OCI-M2 (cell line): Measurements from ENCODE around the gene CERKL.
"Not testable (repeated sequence)": the region's sequence is repeated elsewhere in the genome, so short reads cannot be mapped to it uniquely, and the experiment has no call there.

Experiments
- DNase-seq: peaks from one replicate; lab custom pipeline; 2025; ENCODE audit not compliant: unreplicated experiment; lab: John Stamatoyannopoulos, UW

The CERKL gene, protein sequence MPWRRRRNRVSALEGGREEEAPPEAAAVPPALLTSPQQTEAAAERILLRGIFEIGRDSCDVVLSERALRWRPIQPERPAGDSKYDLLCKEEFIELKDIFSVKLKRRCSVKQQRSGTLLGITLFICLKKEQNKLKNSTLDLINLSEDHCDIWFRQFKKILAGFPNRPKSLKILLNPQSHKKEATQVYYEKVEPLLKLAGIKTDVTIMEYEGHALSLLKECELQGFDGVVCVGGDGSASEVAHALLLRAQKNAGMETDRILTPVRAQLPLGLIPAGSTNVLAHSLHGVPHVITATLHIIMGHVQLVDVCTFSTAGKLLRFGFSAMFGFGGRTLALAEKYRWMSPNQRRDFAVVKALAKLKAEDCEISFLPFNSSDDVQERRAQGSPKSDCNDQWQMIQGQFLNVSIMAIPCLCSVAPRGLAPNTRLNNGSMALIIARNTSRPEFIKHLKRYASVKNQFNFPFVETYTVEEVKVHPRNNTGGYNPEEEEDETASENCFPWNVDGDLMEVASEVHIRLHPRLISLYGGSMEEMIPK

DNA sequence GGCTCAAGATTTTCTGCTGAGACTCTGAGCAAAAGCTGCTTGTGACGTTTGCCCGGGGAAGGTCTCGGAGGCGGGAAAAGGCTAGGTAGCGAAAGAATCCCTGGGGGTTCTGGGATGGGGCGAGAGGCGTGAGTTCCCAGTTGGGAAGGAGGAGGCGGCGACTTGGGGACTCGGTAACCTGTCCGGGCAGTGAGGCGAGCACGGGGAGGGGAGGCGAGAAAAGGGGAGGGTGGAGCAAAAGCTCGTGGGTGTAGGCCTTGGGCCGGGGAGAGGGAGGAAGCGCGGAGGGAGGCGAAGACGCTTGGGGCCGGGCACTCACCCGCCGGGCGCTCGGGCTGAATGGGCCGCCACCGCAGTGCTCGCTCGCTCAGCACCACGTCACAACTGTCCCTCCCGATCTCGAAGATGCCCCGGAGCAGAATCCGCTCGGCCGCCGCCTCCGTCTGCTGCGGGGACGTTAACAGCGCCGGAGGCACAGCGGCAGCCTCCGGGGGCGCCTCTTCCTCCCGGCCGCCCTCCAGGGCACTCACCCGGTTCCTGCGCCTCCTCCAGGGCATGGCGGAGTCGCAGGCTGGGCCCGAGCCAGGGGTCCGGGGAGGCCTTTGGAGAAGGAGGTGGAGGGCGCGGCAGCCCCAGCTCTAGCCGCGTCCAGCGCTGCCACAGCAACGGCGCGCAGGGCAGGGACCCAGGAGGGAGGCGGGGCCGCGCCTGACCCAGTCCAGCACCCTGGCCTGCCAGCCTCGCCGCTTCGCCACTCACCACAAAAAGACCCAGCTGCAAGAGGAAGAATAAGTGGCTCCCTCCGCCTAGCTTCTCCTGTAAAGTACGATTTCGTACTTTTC is at the start of gene CERKL:
Gene CERKL, minus strand, starts transcription at position 656 of the 842 bp plus-strand sequence. Its CDS starts 99 bp downstream, at position 557.
- no peak for DNase-seq

DNA sequence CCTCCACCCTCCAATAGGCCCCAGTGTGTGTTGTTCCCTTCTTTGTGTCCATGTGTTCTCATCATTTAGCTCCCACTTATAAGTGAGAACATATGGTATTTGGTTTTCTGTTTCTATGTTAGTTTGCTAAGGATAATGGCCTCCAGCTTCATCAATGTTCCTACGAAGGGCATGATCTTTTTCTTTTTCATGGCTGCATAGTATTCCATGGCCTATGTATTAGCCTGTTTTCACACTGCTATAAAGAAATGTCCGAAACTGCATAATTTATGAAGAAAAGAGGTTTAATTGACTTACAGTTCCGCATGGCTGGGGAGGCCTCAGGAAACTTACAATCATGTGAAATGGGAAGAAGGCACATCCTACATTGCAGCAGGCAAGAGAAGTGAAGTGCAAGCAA is 45.6 kb upstream of the CERKL start:
- not testable (repeated sequence) for DNase-seq

- DNase-seq: no peak
Observed at GRCh38 chr2:181698223-181698622, 41.3 kb upstream of the CERKL start.

GRCh38 chr2:181697571-181697970 is 40.7 kb upstream of the CERKL start:
- no peak for DNase-seq

GRCh38 chr2:181697126-181697525 is 40.2 kb upstream of the CERKL start:
- DNase-seq: no peak

GRCh38 chr2:181694271-181694670 is 37.4 kb upstream of the CERKL start:
- DNase-seq: no peak

DNA sequence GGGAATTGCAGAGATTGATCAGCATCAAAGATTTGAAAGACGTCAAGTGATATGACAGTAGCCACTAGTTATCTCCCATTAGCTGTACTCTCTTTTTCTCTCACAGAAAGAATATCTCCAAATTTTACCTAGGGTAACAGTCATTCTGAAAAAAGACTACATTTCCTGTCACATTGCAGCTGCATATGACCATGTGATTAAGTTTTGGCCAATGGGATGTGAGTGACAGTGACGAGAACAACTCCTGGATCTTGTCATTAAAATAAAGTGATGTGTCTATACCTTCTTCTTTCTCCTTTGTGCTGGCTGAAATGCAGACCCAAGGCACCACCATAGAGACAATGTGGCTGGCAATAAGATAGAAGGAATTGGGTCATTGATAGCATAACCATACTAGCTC is 34.0 kb upstream of the CERKL start:
- DNase-seq: no peak

DNA sequence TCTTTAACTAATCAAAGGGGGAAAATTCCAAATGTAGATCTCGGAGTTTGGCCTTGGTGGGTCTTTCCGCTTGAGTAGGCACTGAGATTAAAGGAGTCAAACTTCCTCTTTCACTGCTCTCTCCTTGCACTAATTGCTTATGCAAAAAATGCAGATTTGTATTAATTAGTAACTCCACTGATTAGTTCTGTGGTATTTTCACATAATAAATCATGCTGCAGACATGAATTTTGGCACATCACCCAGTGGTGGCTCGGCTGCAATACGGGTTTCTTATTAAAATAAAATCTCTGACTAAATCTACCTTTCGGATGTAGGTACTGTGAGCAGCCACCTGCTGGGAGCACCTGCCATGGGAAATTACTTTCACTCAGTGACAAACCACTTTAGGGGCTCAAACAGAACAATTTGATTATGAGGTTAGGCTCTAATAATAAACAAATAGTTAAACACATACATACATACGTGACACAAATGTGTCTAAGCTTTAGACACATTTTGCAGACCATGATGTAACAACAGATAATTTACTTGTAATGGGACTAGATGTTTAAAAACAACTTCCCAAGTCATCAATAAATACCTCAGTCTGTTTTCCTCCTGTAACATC is 29.8 kb upstream of the CERKL start:
- no peak for DNase-seq

GRCh38 chr2:181685150-181685688 is 28.3 kb upstream of the CERKL start:
- DNase-seq: no peak

- DNase-seq: no peak
Observed at GRCh38 chr2:181684454-181685149, 27.7 kb upstream of the CERKL start.

- DNase-seq: no peak
Observed at GRCh38 chr2:181683518-181684453, 26.9 kb upstream of the CERKL start.

- DNase-seq: no peak
Observed at GRCh38 chr2:181682795-181683517, 26.1 kb upstream of the CERKL start.

- no peak for DNase-seq
Observed at GRCh38 chr2:181682026-181682789, 25.3 kb upstream of the CERKL start.

- no peak for DNase-seq
Observed at GRCh38 chr2:181680937-181681811, 24.3 kb upstream of the CERKL start.

- no peak for DNase-seq
Observed at GRCh38 chr2:181680055-181680936, 23.4 kb upstream of the CERKL start, which contains the start of gene NEUROD1. Gene NEUROD1, minus strand, starts transcription at chr2:181680517. Its CDS starts 1,657 bp downstream, at chr2:181678860.

DNA sequence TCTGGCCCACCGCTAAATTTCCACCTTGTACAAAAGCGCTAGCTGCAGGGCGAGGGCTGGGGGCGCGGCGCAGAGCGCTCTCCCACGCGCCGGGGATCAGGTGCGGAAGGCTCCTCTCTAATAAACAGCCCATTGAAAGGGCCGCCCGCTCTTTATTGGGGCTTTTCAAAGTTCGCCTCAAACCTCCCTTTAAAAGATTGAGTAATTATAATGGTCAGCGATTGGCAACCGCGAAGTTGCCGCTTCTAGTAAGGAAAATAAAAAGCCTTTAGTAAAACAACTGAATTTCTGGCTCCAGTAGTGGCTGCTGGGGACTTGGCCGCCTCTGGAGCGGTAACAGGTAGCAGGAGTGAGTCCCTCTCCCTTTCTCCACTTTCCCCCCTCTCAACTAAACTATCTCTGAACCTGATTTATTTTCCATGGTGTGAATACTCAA is 22.7 kb upstream of the CERKL start:
- no peak for DNase-seq
